ENCODE results near the gene PPFIA2. TPM values are rescaled to one million over a fixed set of nuclear protein-coding genes. Genes with fewer than 3 reads are reported as not detected.
A peak's percentile ranks its signal among the peaks of the same experiment; 100 is the strongest.
"Not testable (repeated sequence)": the region's sequence is repeated elsewhere in the genome, so short reads cannot be mapped to it uniquely, and the experiment has no call there.

Gene PPFIA2
- polyA plus RNA-seq, 1 donor: 1.3 TPM

DNA sequence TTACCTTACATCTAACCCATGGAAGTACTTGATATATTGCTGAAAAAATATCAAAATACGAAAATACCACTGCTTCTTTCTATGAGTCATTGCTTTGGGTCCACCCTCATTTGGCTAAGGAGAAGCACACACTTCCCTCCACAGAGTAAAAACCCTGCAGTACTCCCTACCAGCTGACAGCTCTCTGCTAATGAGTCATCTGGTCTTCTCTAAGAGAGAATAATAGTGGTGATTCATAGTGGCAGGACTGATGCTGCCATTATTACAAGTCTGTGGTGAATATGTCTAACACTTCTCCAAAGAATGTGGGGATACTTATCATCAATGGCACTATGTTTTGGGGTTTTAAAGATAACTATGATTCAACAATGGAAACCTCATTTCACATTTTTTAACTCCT lies 90.7 kb downstream of the PPFIA2 start:
- DNase-seq: no peak

- DNase-seq: not testable (repeated sequence)
Measured at GRCh38 chr12:81659310-81659709, 99.8 kb downstream of the PPFIA2 start.

DNA sequence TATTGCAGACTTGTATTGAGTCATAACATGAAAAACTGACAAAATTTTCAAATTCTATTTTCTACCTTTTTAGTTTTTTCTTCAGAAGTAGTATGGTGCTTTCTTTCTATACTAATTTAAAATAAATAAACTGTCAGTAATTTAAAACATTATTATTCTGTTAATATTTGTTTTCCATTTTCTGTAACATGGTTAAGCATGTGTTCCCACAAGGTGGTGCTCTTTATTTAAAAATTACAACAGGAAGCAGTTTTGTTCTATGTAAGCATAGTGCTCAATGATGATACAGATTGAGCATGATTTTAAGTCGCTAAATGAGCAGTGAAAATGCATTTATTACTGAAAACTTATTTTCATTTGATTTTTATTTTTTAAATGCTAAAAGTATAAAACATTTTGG lies 114.6 kb downstream of the PPFIA2 start:
- DNase-seq: peak; percentile 21

DNA sequence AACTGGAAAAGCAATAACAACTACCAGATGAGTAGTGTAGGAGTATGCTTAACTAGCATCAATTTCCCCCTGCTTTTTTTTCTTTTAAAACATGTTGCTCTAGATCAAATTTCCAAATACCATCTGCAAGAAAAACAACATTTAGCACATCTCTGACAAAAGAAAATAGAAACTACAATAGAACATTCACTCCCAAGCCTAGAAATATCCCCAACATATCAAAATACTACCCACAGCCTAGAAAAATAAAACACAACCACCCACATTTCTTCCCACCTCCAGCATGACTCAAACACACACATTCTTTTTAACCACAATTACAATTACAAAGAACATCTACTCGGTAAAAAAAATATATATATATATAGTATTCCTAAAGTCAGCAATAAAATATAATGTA lies 120.0 kb downstream of the PPFIA2 start:
- no peak for DNase-seq

DNA sequence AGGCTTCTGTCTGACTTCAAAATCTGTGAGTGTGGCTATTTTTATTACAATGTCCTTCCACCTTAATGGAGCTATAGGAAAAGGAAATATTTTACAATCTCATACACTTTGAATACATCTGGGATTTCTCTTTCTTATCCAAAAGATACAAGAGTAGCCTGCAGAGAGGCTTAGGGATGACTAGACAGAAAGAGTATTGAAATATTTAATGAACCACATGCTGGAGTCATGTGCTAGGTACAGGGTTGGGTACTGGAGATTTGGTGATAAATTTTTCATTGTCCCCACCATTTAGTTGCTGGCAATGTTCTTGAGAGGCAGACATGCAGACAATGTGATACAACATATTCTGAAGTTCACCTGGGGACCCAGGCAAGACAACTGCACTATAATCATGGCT lies 126.0 kb downstream of the PPFIA2 start:
- DNase-seq: no peak

DNA sequence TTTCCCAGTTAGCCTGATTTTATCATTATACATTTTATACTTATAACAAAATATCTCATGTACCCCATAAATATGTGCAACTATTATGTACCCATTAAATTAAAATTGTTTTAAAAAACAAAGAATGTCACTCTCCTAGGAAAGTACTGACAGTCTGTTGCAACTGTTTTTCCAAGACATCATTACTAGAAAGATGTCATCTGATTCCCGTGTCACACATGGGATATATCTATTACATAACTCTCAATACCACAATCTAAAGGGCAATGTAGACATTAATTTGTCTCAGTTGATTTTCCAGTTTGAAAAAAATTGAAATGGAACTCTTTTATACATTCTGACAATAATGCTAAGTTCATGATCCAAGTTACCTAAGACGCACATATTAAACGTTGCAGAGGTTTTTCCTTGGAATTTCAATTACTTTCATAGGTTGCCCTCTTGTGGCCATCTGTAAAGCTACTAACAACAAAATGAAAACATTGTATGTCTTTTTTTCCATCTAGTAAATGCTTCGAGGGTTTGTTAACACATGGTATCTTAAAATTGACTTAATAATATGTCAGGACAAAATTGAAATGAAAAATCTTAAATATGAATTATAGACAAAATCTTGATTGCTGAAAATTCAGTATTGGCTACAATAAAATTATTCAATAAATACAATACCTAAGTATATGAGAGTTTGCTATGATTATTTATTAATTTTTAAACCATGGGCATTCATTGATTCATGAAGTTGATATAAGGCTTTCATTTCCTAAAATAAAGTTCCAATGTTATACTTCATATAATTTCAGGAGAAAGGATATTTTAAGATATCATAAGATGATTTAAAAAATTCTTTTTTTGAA lies 131.6 kb downstream of the PPFIA2 start:
- DNase-seq: peak; percentile 25

DNA sequence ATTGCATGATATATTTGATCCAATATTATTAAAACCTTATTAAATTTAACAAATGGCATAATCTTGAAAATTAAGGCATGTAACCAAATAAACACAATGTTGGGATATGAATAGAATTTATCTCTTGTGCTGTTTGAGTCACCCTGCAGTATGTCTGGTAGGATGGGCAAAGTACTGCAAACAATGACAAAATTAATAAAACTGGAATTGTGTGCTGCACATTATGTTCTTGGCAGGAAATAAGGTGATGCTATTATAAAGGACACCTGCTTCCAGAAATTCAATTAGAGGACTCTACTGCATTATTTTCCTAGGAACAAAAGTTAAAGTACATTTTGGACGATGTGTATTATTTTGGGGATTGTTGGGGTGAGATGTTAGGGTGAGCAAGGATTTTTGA lies 132.7 kb downstream of the PPFIA2 start:
- DNase-seq: no peak

DNA sequence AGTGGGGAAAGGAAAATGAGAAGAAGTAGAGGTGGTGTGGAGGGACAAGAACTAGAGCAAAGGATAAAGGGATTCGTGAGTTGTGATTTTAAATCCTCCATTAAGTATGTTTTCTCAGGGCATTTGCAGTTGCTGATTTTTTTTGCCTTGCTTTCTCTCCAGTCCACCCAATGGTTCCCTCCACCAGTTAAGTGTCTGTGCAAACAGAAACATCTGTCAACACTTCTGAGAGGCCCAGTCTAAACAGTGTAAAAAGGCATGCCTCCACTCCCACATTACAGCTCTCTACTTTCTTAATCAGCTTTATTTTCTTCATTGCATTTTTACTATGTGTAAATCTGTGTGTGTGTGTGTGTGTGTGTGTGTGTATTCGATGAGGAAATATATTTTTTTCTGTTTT lies 141.2 kb downstream of the PPFIA2 start:
- DNase-seq: no peak

GRCh38 chr12:81615026-81615588 lies 144.0 kb downstream of the PPFIA2 start:
- no peak for DNase-seq

DNA sequence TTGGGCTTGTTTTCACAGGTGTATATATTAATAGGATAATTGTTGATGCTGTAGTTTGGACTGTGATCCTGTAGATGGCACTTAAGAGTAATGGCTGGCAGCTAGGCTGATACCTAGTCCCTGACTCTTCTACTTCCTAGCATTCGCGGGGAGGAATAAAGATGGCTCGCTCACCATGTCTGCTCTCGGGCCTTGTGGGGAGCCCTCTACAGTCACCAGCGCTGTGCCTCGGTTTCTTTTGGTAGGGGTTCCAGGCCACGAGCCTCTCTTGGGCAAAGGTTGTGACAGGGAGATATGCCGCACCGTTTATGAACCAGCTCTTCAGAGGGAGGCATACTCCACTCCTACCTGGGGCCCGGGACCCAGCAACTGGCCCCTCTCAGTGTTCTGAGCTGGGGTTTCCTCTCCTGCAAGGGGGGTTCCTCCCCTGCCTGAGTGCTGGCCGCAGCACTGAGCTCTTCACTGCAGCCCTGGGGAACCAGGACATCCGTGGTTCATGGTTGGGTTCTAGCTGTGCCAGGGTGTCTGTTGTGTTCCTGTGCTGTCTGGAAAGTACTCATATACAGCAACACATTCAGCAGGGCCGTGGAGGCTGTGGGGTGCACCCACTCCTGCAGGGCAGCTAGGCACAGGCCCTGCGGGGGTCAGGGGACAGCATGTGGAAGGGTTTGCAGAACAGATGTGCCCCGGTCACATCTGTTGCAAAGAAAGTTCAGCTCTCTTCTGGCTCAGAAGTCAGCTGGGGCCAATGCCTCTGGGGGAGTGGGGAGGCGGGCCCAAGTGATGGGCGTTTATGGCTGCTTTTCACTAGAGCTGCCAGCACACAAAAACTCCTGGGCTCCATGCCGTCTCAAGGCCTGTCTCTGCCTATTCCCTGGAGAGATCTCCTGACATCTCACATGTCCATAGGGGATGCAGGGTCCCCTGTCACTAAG lies 147.9 kb downstream of the PPFIA2 start:
- no peak for DNase-seq

DNA sequence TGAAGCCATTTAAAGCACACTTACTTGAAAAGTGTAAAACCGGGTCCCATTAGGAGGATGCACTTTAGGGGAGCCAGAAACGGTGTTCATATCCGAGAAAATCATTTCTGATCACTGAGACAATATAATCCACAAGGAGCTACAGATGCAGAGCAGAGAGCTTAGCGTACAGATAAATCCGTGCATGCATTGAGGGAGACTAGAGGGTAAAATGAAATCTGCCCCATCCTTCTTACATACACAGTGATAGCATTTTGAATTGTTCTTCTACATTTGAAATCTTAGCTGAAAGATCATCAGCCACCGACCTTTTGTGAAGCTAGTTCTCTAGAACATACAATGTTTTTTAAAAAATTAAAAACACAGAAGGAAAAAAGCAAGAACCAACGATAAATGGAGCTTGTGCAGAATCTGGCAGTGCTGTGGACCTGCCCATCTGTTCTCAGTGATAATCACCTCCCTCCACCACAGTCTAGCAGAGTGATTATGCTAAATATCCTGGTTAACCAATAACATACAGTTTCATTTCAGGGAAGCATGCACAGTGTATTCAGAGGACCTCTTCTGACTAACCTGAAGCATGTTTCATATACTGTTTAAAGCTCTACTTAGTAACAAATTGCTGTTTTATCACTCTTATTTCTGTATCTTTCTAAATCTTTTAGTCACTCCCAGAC lies 161.1 kb downstream of the PPFIA2 start:
- no peak for DNase-seq

GRCh38 chr12:81596558-81596957 lies 162.6 kb downstream of the PPFIA2 start:
- no peak for DNase-seq

- no peak for DNase-seq
Measured at GRCh38 chr12:81591256-81591655, 167.9 kb downstream of the PPFIA2 start.

DNA sequence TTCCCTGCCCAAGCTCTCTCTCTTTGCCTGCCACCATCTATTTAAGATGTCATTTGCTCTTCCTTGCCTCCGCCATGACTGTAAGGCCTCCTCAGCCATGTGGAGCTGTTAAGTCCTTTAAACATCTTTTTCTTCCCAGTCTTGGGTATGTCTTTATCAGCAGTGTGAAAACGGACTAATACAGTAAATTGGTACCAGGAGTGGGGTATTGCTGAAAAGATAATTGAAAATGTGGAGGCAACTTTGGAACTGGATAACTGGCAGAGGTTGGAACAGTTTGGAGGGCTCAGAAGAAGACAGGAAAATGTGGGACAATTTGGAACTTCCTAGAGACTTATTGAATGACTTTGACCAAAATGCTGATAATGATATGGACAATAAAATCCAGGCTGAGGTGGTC lies 168.4 kb downstream of the PPFIA2 start:
- DNase-seq: not testable (repeated sequence)

GRCh38 chr12:81588235-81589008 lies 170.7 kb downstream of the PPFIA2 start:
- DNase-seq: no peak

GRCh38 chr12:81585787-81586186 lies 173.4 kb downstream of the PPFIA2 start:
- DNase-seq: no peak

GRCh38 chr12:81573228-81573627 lies 185.9 kb downstream of the PPFIA2 start:
- no peak for DNase-seq

- no peak for DNase-seq
Measured at GRCh38 chr12:81572411-81572810, 186.7 kb downstream of the PPFIA2 start.

DNA sequence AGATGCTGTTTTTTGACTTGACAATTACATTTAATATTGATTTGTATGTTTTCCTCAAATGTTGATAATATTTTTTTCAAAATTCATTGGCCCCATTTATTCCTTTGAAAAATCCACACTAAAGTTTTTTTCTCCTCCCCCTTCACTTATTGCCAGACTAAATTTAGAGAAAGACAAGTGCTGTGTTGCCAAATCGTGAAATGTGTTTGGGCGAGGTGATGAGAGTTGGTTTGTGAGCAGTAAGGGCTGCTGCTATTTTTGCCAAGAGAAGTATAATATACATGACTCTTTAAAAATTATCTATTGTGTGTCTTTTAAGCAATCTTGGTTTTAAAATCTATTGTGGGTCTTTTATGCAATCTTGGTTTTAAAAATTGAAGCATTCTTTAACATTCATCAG lies 188.9 kb downstream of the PPFIA2 start:
- no peak for DNase-seq

DNA sequence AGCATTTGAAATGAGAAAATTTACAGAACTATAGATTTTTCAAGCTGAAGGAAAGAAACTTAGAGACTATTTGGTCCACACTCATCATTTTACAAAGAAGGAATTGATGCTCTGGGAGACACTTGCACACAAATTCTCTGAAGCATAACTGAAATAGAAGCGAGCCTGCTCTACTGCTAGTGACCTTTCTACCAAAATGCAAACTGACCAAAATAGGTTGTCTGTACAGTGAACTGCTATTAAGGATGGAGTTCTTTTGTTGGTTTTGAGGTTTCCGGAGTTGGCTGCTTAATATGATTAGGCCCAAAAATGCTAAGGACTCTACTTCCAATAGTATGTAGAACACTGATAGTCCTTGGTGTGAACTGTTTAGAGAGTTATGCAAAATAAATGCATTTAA lies 194.9 kb downstream of the PPFIA2 start:
- DNase-seq: no peak

DNA sequence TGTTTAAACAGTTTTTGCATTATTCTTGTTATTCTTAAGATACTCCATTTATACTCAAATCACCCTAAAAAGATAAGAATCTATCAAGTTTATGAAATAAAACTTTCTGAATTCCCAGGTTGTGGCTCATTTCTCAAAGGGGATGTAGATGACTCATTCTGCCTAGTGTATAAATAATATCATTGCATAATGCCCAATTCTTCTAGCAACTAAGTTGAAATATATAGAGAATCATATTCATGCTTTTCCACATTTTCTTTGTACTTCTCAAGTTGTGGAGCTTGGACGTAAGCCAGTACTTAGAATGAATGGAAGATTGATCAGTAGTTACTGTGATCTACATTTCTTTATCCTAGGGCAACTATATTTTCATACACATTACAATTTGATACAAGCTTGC lies 201.1 kb downstream of the PPFIA2 start:
- DNase-seq: no peak

GRCh38 chr12:81546811-81547210 lies 212.3 kb downstream of the PPFIA2 start:
- DNase-seq: no peak
